KMS-11 (cell line): ENCODE data around the gene TSPAN5.
A peak's percentile ranks its signal among the peaks of the same experiment; 100 is the strongest.

Experiments used
- H2AFZ ChIP-seq: fragments of 200-600 bp; sonication (generic); 2 replicates; pipeline ENCODE4 v1.6.1; 2016; ENCODE audit warnings: antibody characterized with exemption, mixed run types, low read depth
- H3K27ac ChIP-seq: fragments of 200-600 bp; sonication (generic); 2 replicates; pipeline ENCODE4 v1.6.1; 2016; ENCODE audit warnings: mild to moderate bottlenecking, mixed run types
- H3K27me3 ChIP-seq: fragments of 200-600 bp; sonication (generic); 2 replicates; pipeline ENCODE4 v1.6.1; 2017; ENCODE audit warnings: mild to moderate bottlenecking, low read depth, mixed run types, moderate library complexity; ENCODE audit not compliant: insufficient read depth
- H3K36me3 ChIP-seq: fragments of 200-600 bp; sonication (generic); 2 replicates; pipeline ENCODE4 v1.6.1; 2017; ENCODE audit warnings: mild to moderate bottlenecking, mixed run types; ENCODE audit not compliant: insufficient read depth
- H3K4me1 ChIP-seq: fragments of 200-600 bp; sonication (generic); 2 replicates; pipeline ENCODE4 v1.6.1; 2016; ENCODE audit warnings: mild to moderate bottlenecking, low read depth, mixed run types; ENCODE audit not compliant: poor library complexity, severe bottlenecking
- H3K4me2 ChIP-seq: fragments of 200-600 bp; sonication (generic); 2 replicates; pipeline ENCODE4 v1.7.0; 2016; ENCODE audit warnings: mild to moderate bottlenecking, mixed run types
- H3K4me3 ChIP-seq: fragments of 200-600 bp; sonication (generic); IDR thresholded peaks from 2 replicates; pipeline ENCODE4 v1.6.1; 2017; ENCODE audit warnings: low read depth, low read length, mixed read lengths; ENCODE audit not compliant: insufficient read depth
- H3K79me2 ChIP-seq: fragments of 200-600 bp; sonication (generic); 2 replicates; pipeline ENCODE4 v1.6.1; 2016; ENCODE audit warnings: low read depth, mixed run types; ENCODE audit not compliant: insufficient read depth
- H3K9ac ChIP-seq: fragments of 200-600 bp; sonication (generic); 2 replicates; pipeline ENCODE4 v1.6.1; 2016; ENCODE audit warnings: mild to moderate bottlenecking, mixed run types
- H4K20me1 ChIP-seq: fragments of 200-600 bp; sonication (generic); 2 replicates; pipeline ENCODE4 v1.6.1; 2016; ENCODE audit warnings: mild to moderate bottlenecking, mixed run types; ENCODE audit not compliant: insufficient read depth
- TF ChIP-seq, protein P1 (sequence below): fragments of 200-600 bp; sonication (generic); conservative IDR thresholded peaks from 2 replicates; pipeline ENCODE4 v1.6.1; 2017; ENCODE audit warnings: low read depth, mild to moderate bottlenecking, antibody characterized with exemption, low read length, moderate library complexity, mixed read lengths

TSPAN5 gene

DNA sequence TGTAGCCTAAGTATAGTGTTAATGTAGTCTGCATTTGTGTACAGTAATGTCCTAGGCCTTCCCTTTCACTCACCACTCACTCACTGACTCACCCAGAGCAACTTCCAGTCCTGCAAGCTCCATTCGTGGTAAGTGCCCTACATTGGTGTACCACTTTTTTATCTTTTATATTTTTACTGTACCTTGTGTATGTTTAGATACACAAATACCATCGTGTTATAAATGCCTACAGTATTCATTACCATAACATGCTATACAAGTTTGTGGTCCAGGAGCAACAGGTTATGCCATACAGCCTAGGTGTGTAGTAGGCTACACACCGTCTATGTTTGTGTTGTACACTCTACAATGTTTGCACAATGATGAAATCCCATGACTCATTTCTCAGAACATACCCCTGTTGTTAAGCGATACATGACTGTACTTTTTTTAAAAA is 15.4 kb downstream of the TSPAN5 start:
- H2AFZ ChIP-seq: no peak overlapping the region
- H3K4me1 ChIP-seq: peaks cover 76% of the 10 kb centered on the region
- no peak overlapping the region for H3K9ac ChIP-seq
- TF ChIP-seq, protein P1, sequence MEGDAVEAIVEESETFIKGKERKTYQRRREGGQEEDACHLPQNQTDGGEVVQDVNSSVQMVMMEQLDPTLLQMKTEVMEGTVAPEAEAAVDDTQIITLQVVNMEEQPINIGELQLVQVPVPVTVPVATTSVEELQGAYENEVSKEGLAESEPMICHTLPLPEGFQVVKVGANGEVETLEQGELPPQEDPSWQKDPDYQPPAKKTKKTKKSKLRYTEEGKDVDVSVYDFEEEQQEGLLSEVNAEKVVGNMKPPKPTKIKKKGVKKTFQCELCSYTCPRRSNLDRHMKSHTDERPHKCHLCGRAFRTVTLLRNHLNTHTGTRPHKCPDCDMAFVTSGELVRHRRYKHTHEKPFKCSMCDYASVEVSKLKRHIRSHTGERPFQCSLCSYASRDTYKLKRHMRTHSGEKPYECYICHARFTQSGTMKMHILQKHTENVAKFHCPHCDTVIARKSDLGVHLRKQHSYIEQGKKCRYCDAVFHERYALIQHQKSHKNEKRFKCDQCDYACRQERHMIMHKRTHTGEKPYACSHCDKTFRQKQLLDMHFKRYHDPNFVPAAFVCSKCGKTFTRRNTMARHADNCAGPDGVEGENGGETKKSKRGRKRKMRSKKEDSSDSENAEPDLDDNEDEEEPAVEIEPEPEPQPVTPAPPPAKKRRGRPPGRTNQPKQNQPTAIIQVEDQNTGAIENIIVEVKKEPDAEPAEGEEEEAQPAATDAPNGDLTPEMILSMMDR: no peak
- H4K20me1 ChIP-seq: no peaks in the 10 kb centered on the region
- H3K27me3 ChIP-seq: no peaks in the 10 kb centered on the region
- no peaks in the 10 kb centered on the region for H3K36me3 ChIP-seq
- H3K79me2 ChIP-seq: peaks cover 36% of the 10 kb centered on the region; the same call in 1 of the 2 replicates
- H3K27ac ChIP-seq: peak overlapping the region; percentile 45; the same call in 1 of the 2 replicates
- no peak overlapping the region for H3K4me3 ChIP-seq
- peak overlapping the region; percentile 69 for H3K4me2 ChIP-seq

GRCh38 chr4:98641906-98642668 is 16.3 kb downstream of the TSPAN5 start:
- TF ChIP-seq, protein P1: no peak
- H3K79me2 ChIP-seq: peaks cover 40% of the 10 kb centered on the region; the same call in 1 of the 2 replicates
- no peak overlapping the region for H3K4me3 ChIP-seq
- peak overlapping the region; percentile 45 for H3K27ac ChIP-seq
- no peaks in the 10 kb centered on the region for H3K36me3 ChIP-seq
- H3K9ac ChIP-seq: no peak overlapping the region; the same call in 1 of the 2 replicates
- H2AFZ ChIP-seq: no peak overlapping the region
- peak overlapping the region; percentile 69 for H3K4me2 ChIP-seq
- H4K20me1 ChIP-seq: no peaks in the 10 kb centered on the region
- H3K27me3 ChIP-seq: no peaks in the 10 kb centered on the region
- peaks cover 78% of the 10 kb centered on the region for H3K4me1 ChIP-seq

- Histone ChIP-seq H3K4me3 (no peak overlapping the region), H3K27ac (no peak overlapping the region; the same call in 1 of the 2 replicates), H3K4me1 (peaks cover 72% of the 10 kb centered on the region), H3K79me2 (peaks cover 40% of the 10 kb centered on the region; the same call in 1 of the 2 replicates), H4K20me1 (no peaks in the 10 kb centered on the region), H3K4me2 (peak overlapping the region; percentile 69; the same call in 1 of the 2 replicates), H3K9ac (no peak overlapping the region), H2AFZ (no peak overlapping the region), H3K36me3 (no peaks in the 10 kb centered on the region), H3K27me3 (no peaks in the 10 kb centered on the region)
- TF ChIP-seq, protein P1: no peak
Measured at GRCh38 chr4:98641376-98641775, 17.0 kb downstream of the TSPAN5 start.

GRCh38 chr4:98639523-98639922 is 18.9 kb downstream of the TSPAN5 start:
- no peak overlapping the region for H3K4me3 ChIP-seq
- H3K4me1 ChIP-seq: peaks cover 66% of the 10 kb centered on the region
- peaks cover 40% of the 10 kb centered on the region; the same call in 1 of the 2 replicates for H3K79me2 ChIP-seq
- H3K36me3 ChIP-seq: no peaks in the 10 kb centered on the region
- H2AFZ ChIP-seq: peak overlapping the region; percentile 12
- H3K9ac ChIP-seq: peak overlapping the region; percentile 50; the same call in 1 of the 2 replicates
- H4K20me1 ChIP-seq: no peaks in the 10 kb centered on the region
- H3K4me2 ChIP-seq: peak overlapping the region; percentile 89
- TF ChIP-seq, protein P1: no peak
- no peaks in the 10 kb centered on the region for H3K27me3 ChIP-seq
- peak overlapping the region; percentile 70 for H3K27ac ChIP-seq
